Liver (tissue), 9 donors: ENCODE results near the gene FBXO34. TPM values are rescaled to one million over a fixed set of nuclear protein-coding genes. Genes with fewer than 3 reads are reported as not detected.

Experiments
- DNase-seq: peaks from one replicate; pipeline ENCODE4 v3.0.0-alpha.2; 2017; ENCODE audit warnings: low spot score
- H3K27ac ChIP-seq, 2 donors: one replicate each; pipeline ENCODE4 v1.7.0; 2013; ENCODE audit warnings: inconsistent platforms in 2 of 2, low read length in 2 of 2, control low read depth in 1 of 2, low read depth in 1 of 2, mild to moderate bottlenecking in 1 of 2
- H3K27me3 ChIP-seq, 4 donors: one replicate each; pipeline versions ENCODE4 v1.6.1 to v1.7.0; 2013; ENCODE audit warnings: low read length in 3 of 4, inconsistent platforms in 1 of 4, mild to moderate bottlenecking in 1 of 4, moderate library complexity in 1 of 4; ENCODE audit not compliant: control insufficient read depth in 4 of 4, insufficient read depth in 4 of 4
- H3K36me3 ChIP-seq, 4 donors: one replicate each; pipeline versions ENCODE4 v1.6.1 to v1.7.0; 2013; ENCODE audit warnings: low read length in 3 of 4, mild to moderate bottlenecking in 3 of 4, low read depth in 1 of 4, moderate library complexity in 1 of 4; ENCODE audit not compliant: control insufficient read depth in 4 of 4, insufficient read depth in 3 of 4
- H3K4me1 ChIP-seq, 4 donors: one replicate each; pipeline versions ENCODE4 v1.6.1 to v1.7.0; 2013; ENCODE audit warnings: low read length in 3 of 4, mild to moderate bottlenecking in 3 of 4, moderate library complexity in 1 of 4; ENCODE audit not compliant: control insufficient read depth in 4 of 4, insufficient read depth in 4 of 4
- H3K4me3 ChIP-seq, 3 donors: one replicate each; pipeline versions ENCODE4 v1.6.1 to v1.7.0; 2013; ENCODE audit warnings: low read length in 3 of 3, control low read depth in 1 of 3, low read depth in 1 of 3, mild to moderate bottlenecking in 1 of 3
- H3K9ac ChIP-seq, 2 donors: one replicate each; pipeline ENCODE4 v1.7.0; 2013; ENCODE audit warnings: low read length in 2 of 2, mild to moderate bottlenecking in 2 of 2, moderate library complexity in 2 of 2, control low read depth in 1 of 2, low read depth in 1 of 2
- H3K9me3 ChIP-seq, 4 donors: one replicate each; pipeline versions ENCODE4 v1.6.1 to v1.7.0; 2013; ENCODE audit warnings: low read length in 3 of 4; ENCODE audit not compliant: control insufficient read depth in 4 of 4
- ATF3 ChIP-seq: IDR thresholded peaks from 2 replicates; pipeline ENCODE4 v1.6.1; 2016; ENCODE audit warnings: antibody characterized with exemption
- CTCF ChIP-seq: fragments of 150-350 bp; IDR thresholded peaks from 2 replicates; pipeline ENCODE4 v1.5.1; 2017; ENCODE audit warnings: improper control_type of control experiment, low read depth, low read length; ENCODE audit not compliant: missing input control
- EGR1 ChIP-seq, 2 donors: IDR thresholded peaks; 2 replicates each; pipeline ENCODE4 v1.6.1; 2016 to 2018; ENCODE audit warnings: antibody characterized with exemption in 2 of 2, low read depth in 2 of 2
- FOXA2 ChIP-seq: IDR thresholded peaks from 2 replicates; pipeline ENCODE4 v1.6.1; 2016; ENCODE audit warnings: antibody characterized with exemption
- GABPA ChIP-seq, 2 donors: IDR thresholded peaks in 1 of 2; conservative IDR thresholded peaks in 1 of 2; 2 replicates each; pipeline ENCODE4 v1.6.1; 2016; ENCODE audit warnings: antibody characterized with exemption in 2 of 2, mild to moderate bottlenecking in 1 of 2, moderate library complexity in 1 of 2
- JUND ChIP-seq, 2 donors: IDR thresholded peaks; 2 replicates each; pipeline ENCODE4 v1.6.1; 2016; ENCODE audit warnings: antibody characterized with exemption in 2 of 2
- RAD21 ChIP-seq, 2 donors: IDR thresholded peaks; 2 replicates each; pipeline ENCODE4 v1.6.1; 2016; ENCODE audit warnings: antibody characterized with exemption in 2 of 2, mild to moderate bottlenecking in 2 of 2
- REST ChIP-seq: IDR thresholded peaks from 2 replicates; pipeline ENCODE4 v1.6.1; 2016; ENCODE audit warnings: antibody characterized with exemption, mild to moderate bottlenecking
- RXRA ChIP-seq, 2 donors: IDR thresholded peaks; 2 replicates each; pipeline ENCODE4 v1.6.1; 2017 to 2018; ENCODE audit warnings: antibody characterized with exemption in 2 of 2, mild to moderate bottlenecking in 1 of 2
- TAF1 ChIP-seq: conservative IDR thresholded peaks from 2 replicates; pipeline ENCODE4 v1.6.1; 2016; ENCODE audit warnings: antibody characterized with exemption, mild to moderate bottlenecking
- YY1 ChIP-seq: IDR thresholded peaks from 2 replicates; pipeline ENCODE4 v1.6.1; 2016; ENCODE audit warnings: antibody characterized with exemption, mild to moderate bottlenecking
- ZBTB33 ChIP-seq: IDR thresholded peaks from 2 replicates; pipeline ENCODE4 v1.6.1; 2016; ENCODE audit warnings: antibody characterized with exemption
- WGBS: extraction: QIAGEN DNeasy Blood & Tissue Kit; methylation state at CpG from one replicate; pipeline ENCODE4 v1.1.7; 2013; 5-methylcytosine and 5-hydroxymethylcytosine counted together
- polyA plus RNA-seq, 2 donors: library from polyadenylated mRNA; stranded (reverse) in 1 of 2; unstranded in 1 of 2; fragments of 200-250 nt in 1 of 2; fragments of >200 nt in 1 of 2; fragmentation: Nextera tagmentation in 1 of 2; extraction: Ambion mirVana in 1 of 2; gene quantifications; one replicate each; pipeline versions ENCODE4 v1.2.1 to v1.2.3, GENCODE V29; 2013 to 2015
- total RNA-seq, 2 donors: library from RNA; depleted of rRNA; stranded (reverse); fragments of >200 nt; gene quantifications; one replicate each; pipeline ENCODE4 v1.2.3, GENCODE V29; 2014
- donor health status: healthy.
- donor health status: healthy.
- donor health status: healthy.
- donor health status: healthy.
- donor health status: healthy.

The FBXO34 gene
- total and polyA plus RNA-seq, 4 donors = 4.2 to 25.8 (median 10.1) TPM

GRCh38 chr14:55302367-55303124, 31.3 kb downstream of the FBXO34 start (continued):
- TF ChIP-seq REST (no peak), ATF3 (no peak), TAF1 (no peak), YY1 (no peak), JUND (IDR thresholded peaks at IDR 0.05) (no peak), CTCF (no peak), FOXA2 (no peak)

- H3K36me3 ChIP-seq = peaks cover 0 to 4% (median 0%) of the 10 kb centered on the region in 4 donors
- no peak for TF ChIP-seq RAD21 (IDR thresholded peaks at IDR 0.05)
- TF ChIP-seq ZBTB33 = no peak
- no peak for TF ChIP-seq EGR1 (IDR thresholded peaks at IDR 0.05; ENCODE audit: low read depth in 2 of 2)
- no peak for TF ChIP-seq TAF1
- no peak overlapping the region for H3K9ac ChIP-seq
- no peak overlapping the region for H3K27ac ChIP-seq
- no peak for DNase-seq
- no peak overlapping the region for H3K4me3 ChIP-seq
- H3K9me3 ChIP-seq = no peaks in the 10 kb centered on the region
- H3K27me3 ChIP-seq = no peaks in the 10 kb centered on the region
- H3K4me1 ChIP-seq = peaks cover 0 to 3% (median 0%) of the 10 kb centered on the region in 4 donors
These were observed 31.9 kb downstream of the FBXO34 start for GRCh38 chr14:55303125-55303499.

GRCh38 chr14:55303691-55304145, 32.5 kb downstream of the FBXO34 start:
- Histone ChIP-seq H3K9me3 (no peaks in the 10 kb centered on the region), H3K36me3 (peaks cover 0 to 3% (median 0%) of the 10 kb centered on the region in 4 donors), H3K9ac (no peak overlapping the region), H3K4me1 (peaks cover 0 to 3% (median 0%) of the 10 kb centered on the region in 4 donors), H3K27me3 (no peaks in the 10 kb centered on the region), H3K27ac (no peak overlapping the region), H3K4me3 (no peak overlapping the region)
- no peak for TF ChIP-seq GABPA (IDR thresholded peaks at IDR 0.05 in 1 of 2, conservative IDR thresholded peaks at IDR 0.05 in 1 of 2)
- TF ChIP-seq RXRA (IDR thresholded peaks at IDR 0.05) = no peak
- no peak for DNase-seq
- 70% methylated on average over 2 of the region's 2 CpGs for WGBS
